Endometrial microvascular endothelial cells (primary cell): Measurements from ENCODE around the gene MYO3B. TPM values are rescaled to one million over a fixed set of nuclear protein-coding genes. Genes with fewer than 3 reads are reported as not detected.

Source experiments
- in situ Hi-C: cut with HindIII; loops from 2 replicates; pipeline ENCODE4 v1.10.0; 2017; ENCODE audit warnings: low sequenced_read_pairs, low pct_unique_long_range_greater_than_20kb; ENCODE audit errors: inconsistent ontology term
- total RNA-seq: library from RNA; depleted of rRNA; stranded (reverse); fragments of >200 nt; gene quantifications from one replicate; pipeline ENCODE4 v1.2.3, GENCODE V29; 2015; ENCODE audit errors: inconsistent ontology term

MYO3B gene
- total RNA-seq, 1 donor from 2014 or later, result not detected

DNA sequence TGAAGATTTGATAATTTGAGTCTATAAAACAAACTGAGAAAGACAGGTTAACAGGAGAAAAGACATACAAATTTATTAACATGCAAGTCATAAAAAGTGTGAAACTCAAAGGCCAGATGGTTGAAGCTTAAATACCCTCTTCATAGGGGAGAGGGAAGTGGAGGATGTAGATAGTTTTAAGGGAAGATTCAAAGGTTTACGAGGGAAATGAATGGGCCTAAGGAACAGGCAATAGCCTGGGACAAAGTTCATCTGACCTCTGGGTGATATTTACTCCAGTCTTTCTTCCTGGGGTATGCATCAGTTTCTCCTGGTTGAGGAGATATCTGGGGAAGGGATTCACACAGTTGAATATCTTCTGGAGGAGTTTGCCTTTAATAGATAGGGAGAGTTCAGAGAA, 322.2 kb downstream of the MYO3B start:
- in situ Hi-C loops, result no loop called here

DNA sequence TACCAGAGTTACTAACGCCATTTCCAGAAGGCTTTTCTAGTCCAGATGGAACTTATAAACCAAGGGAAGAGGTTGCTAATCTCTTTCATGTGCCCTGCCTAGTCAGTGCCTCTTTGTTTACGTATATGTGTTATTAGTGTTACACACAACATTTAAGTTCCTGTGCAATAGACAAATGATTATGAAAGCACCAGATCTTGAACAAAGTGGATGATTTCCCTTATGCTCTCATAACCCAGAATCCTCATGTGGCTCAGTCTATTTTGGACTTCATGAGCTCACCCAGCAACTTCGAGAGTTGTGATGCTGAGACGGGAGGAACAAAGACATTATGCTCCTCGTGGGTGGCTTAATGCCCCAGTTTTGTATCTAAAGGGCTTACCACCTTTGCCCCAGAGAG, 322.8 kb downstream of the MYO3B start:
- in situ Hi-C loops, result no loop called here

DNA sequence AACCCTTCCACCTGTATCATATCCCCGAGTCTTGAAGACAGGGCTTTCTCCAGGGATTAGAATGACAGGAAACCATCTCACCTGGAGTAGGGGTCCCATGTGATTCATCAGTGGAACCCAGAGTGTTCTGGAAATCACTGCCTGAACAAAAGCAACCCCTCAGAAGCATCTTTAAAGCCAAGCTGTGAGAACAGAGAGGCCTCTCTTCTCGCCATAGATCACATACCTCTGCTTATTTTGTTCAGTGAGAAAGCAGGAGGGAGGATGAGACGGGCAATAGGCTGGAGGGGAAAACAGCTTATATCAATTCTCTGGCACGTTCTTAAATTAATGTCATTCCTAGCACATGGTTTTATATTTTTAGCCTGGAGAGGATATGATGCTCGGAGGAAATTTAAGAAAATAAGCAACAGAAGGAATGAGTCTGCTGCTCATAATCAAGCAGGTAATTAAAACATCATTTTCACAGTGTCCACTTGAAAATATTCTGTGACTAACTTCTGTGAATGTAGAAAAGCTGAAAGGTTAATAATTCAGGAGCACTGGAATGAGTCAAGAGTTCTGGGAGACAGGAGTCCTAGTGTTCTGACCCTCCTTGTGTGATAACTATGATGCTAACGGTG, 323.6 kb downstream of the MYO3B start:
- in situ Hi-C loops, result no loop called here

GRCh38 chr2:170502361-170503130, 324.6 kb downstream of the MYO3B start:
- in situ Hi-C loops, result no loop called here

DNA sequence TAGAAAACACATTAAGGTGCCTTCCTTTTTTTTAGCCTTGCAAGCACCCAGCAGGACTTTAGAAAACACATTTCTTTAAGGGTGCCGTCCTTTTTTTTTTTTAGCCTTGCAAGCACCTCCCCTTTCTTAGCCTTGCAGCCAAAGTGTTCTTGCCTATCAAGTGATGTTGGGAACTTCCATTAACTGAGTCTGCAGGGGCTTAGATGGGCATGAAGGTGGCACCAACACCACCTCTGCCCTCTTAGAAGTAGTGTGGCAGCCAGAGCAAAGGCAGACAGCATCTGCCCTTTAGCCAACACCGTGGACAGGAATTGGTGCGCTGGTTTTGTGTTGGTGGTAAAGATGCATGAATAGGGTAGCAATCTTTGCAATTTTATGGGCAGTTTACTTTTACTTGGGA, 325.6 kb downstream of the MYO3B start:
- in situ Hi-C loops, result no loop called here

- in situ Hi-C loops, result no loop called here
Measured at GRCh38 chr2:170503971-170504809, 326.2 kb downstream of the MYO3B start.

GRCh38 chr2:170504810-170505145, 326.8 kb downstream of the MYO3B start:
- in situ Hi-C loops, result no loop called here

- in situ Hi-C loops, result no loop called here
Measured at GRCh38 chr2:170505631-170506275, 327.8 kb downstream of the MYO3B start.

GRCh38 chr2:170509452-170510193, 331.7 kb downstream of the MYO3B start:
- in situ Hi-C loops, result no loop called here

- in situ Hi-C loops, result no loop called here
Measured at GRCh38 chr2:170512266-170512665, 334.3 kb downstream of the MYO3B start.

DNA sequence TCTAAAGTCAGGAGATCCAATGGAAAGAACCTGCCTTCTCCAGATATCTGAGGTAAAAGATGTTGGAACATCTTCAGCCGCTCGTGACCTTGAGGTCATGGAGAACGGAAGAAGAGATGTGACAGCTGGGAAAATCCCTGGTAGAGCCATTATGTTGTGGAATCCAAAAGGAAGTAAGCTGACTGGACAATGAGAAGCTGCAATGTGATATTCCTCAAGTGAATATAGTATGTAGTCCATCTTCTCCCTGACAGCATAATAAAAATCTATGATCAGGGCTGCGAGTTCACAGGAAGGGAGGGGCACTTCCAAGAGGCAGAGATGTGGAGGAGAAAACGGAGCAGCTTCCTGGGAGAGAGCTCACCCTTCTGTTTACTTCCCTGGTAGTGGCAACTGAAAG, 336.2 kb downstream of the MYO3B start:
- in situ Hi-C loops, result no loop called here

DNA sequence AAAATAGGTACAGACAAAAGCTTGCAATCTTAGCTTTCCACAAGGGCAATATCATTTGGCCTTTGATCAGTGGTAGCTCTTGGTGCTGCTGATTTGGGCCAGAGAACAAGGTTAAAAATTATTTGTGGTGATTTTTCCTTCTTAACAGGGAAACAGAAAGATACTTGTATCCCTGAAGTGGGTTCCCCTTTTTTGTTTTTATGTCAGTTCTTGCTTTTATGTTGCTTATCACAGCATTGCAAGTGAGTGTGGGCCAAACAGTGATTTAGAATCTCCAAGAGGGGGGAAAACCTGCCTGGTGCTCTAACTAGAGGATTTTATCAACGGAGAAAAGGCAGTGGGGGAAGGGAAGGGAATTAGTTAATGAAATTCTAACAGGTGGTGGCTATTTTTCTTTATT, 339.6 kb downstream of the MYO3B start:
- in situ Hi-C loops, result no loop called here

DNA sequence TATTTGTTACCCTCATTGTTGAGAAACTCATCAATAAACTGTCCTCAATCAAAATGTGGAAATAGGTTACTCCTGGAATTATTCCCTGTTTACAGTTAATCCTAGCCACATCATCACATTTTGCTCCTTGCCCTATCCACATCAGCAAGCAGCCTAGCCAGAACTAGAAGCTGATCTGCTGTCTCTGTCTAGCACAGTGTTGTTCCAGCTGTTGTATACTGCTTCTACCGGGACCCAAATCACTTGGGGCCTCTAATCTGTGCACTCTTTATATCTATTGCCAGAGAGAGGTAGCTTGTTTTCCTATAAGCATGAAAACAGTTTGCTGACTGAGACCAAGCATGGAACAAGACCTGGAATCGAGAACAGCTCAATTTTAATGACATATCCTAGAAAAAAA, 341.0 kb downstream of the MYO3B start:
- in situ Hi-C loops, result no loop called here

- in situ Hi-C loops, result no loop called here
Measured at GRCh38 chr2:170521299-170521698, 343.4 kb downstream of the MYO3B start.

DNA sequence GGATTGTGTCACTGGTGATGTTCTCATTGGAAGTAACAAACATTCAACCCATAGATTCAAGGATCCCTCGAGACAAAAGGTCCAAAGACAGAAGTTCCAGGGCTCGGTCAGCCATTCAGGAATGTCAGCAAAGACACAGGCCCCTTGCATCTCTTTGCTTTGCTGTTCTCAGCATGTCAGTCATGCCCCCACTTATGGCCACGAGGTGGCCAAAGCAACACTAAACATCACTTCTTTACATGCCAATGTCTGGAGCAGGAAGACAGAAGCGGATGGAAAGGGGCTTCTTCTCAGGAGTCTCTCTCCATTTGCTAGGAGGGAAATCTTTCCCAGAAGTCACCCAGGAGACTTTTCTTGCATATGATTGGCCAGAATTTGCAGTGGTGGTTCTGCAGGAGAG, 345.6 kb downstream of the MYO3B start:
- in situ Hi-C loops, result no loop called here

- in situ Hi-C loops, result no loop called here
Measured at GRCh38 chr2:170524828-170525565, 347.1 kb downstream of the MYO3B start.

- in situ Hi-C loops, result no loop called here
Measured at GRCh38 chr2:170525566-170525900, 347.6 kb downstream of the MYO3B start.

GRCh38 chr2:170530284-170530745, 352.4 kb downstream of the MYO3B start:
- in situ Hi-C loops, result no loop called here
